ENCODE results near the gene EFS.

GRCh38 chr14:23392613-23393012, 27.6 kb upstream of the EFS start:
- TF ChIP-seq ATF3 (IDR thresholded peaks at IDR 0.05; ENCODE audit: borderline replicate concordance, extremely low read depth, low read depth, low read length), result no peak
- no peak for TF ChIP-seq ZNF274 (IDR thresholded peaks at IDR 0.05; ENCODE audit: insufficient read depth, insufficient read length)
- TF ChIP-seq NR2C1 (IDR thresholded peaks at IDR 0.05), result no peak
- TF ChIP-seq CTCF (IDR thresholded peaks at IDR 0.05 in 2 of 3, conservative IDR thresholded peaks at IDR 0.05 in 1 of 3; ENCODE audit: control insufficient read depth in 2 of 3, extremely low read depth in 1 of 3, insufficient read depth in 1 of 3, low read depth in 3 of 3, low read length in 3 of 3), result no peak
- no peak for TF ChIP-seq EP300 (IDR thresholded peaks at IDR 0.05; ENCODE audit: borderline replicate concordance in 1 of 2, control insufficient read depth in 1 of 2, low read depth in 2 of 2, low read length in 2 of 2)
- no peak for TF ChIP-seq TAF1 (IDR thresholded peaks at IDR 0.05; ENCODE audit: borderline replicate concordance, low read depth, low read length)
- TF ChIP-seq STAT1 (conservative IDR thresholded peaks at IDR 0.05), result no peak
- no peak for TF ChIP-seq MYB (IDR thresholded peaks at IDR 0.05; ENCODE audit: borderline replicate concordance, low read depth, low read length)
- no peak for TF ChIP-seq NFYB (IDR thresholded peaks at IDR 0.05; ENCODE audit: insufficient read depth, low read depth, low read length)
